ENCODE data around the gene C3orf33. TPM values are rescaled to one million over a fixed set of nuclear protein-coding genes. Genes with fewer than 3 reads are reported as not detected.
A peak's percentile ranks its signal among the peaks of the same experiment; 100 is the strongest.

Gene C3orf33
- total RNA-seq, 1 donor from 2014 or later: not detected

- no peaks in the 10 kb centered on the region for H3K4me1 ChIP-seq
- no peak overlapping the region for H3K4me3 ChIP-seq
- H3K9me3 ChIP-seq: no peaks in the 10 kb centered on the region
- no peak for DNase-seq (ENCODE audit: low spot score in 2 of 2)
- H3K36me3 ChIP-seq: no peaks in the 10 kb centered on the region
- no peaks in the 10 kb centered on the region for H3K27me3 ChIP-seq
- H3K27ac ChIP-seq: no peak overlapping the region
- intact Hi-C loops (cut with DNase I): no loop called here
- TF ChIP-seq CTCF (IDR thresholded peaks at IDR 0.05): peak in 1 of 3 experiments; percentile 5
Observed at GRCh38 chr3:155753038-155753639, 52.9 kb downstream of the C3orf33 start.

GRCh38 chr3:155748611-155749365 is 57.3 kb downstream of the C3orf33 start:
- Histone ChIP-seq H3K27me3 (no peaks in the 10 kb centered on the region), H3K27ac (no peak overlapping the region), H3K36me3 (no peaks in the 10 kb centered on the region), H3K4me3 (no peak overlapping the region), H3K9me3 (no peaks in the 10 kb centered on the region), H3K4me1 (peaks cover 0 to 7% of the 10 kb centered on the region in 2 donors)
- no peak for DNase-seq (ENCODE audit: low spot score in 2 of 2)
- intact Hi-C loops (cut with DNase I): no loop called here
- no peak for TF ChIP-seq CTCF (IDR thresholded peaks at IDR 0.05)

GRCh38 chr3:155747946-155748290 is 58.2 kb downstream of the C3orf33 start:
- no peaks in the 10 kb centered on the region for H3K27me3 ChIP-seq
- H3K27ac ChIP-seq: no peak overlapping the region
- no peak overlapping the region for H3K4me3 ChIP-seq
- intact Hi-C loops (cut with DNase I): no loop called here
- TF ChIP-seq CTCF (IDR thresholded peaks at IDR 0.05): no peak
- no peaks in the 10 kb centered on the region for H3K36me3 ChIP-seq
- DNase-seq (ENCODE audit: low spot score in 2 of 2): no peak
- H3K4me1 ChIP-seq: peaks cover 0 to 7% of the 10 kb centered on the region in 2 donors
- H3K9me3 ChIP-seq: no peaks in the 10 kb centered on the region

GRCh38 chr3:155747286-155747945 is 58.7 kb downstream of the C3orf33 start:
- H3K4me3 ChIP-seq: no peak overlapping the region
- DNase-seq (ENCODE audit: low spot score in 2 of 2): no peak
- TF ChIP-seq CTCF (IDR thresholded peaks at IDR 0.05): no peak
- no peaks in the 10 kb centered on the region for H3K36me3 ChIP-seq
- no peaks in the 10 kb centered on the region for H3K9me3 ChIP-seq
- peaks cover 0 to 7% of the 10 kb centered on the region in 2 donors for H3K4me1 ChIP-seq
- H3K27me3 ChIP-seq: no peaks in the 10 kb centered on the region
- no peak overlapping the region for H3K27ac ChIP-seq
- intact Hi-C loops (cut with DNase I): no loop called here

- no peak for TF ChIP-seq CTCF (IDR thresholded peaks at IDR 0.05)
- no peaks in the 10 kb centered on the region for H3K27me3 ChIP-seq
- H3K36me3 ChIP-seq: no peaks in the 10 kb centered on the region
- H3K27ac ChIP-seq: no peak overlapping the region
- DNase-seq (ENCODE audit: low spot score in 2 of 2): no peak
- peaks cover 0 to 7% of the 10 kb centered on the region in 2 donors for H3K4me1 ChIP-seq
- H3K9me3 ChIP-seq: no peaks in the 10 kb centered on the region
- intact Hi-C loops (cut with DNase I): no loop called here
- H3K4me3 ChIP-seq: no peak overlapping the region
Observed at GRCh38 chr3:155746703-155747102, 59.4 kb downstream of the C3orf33 start.

Data from ascending aorta (tissue), 2 donors.